ENCODE measurements around the gene CLOCK.

DNA sequence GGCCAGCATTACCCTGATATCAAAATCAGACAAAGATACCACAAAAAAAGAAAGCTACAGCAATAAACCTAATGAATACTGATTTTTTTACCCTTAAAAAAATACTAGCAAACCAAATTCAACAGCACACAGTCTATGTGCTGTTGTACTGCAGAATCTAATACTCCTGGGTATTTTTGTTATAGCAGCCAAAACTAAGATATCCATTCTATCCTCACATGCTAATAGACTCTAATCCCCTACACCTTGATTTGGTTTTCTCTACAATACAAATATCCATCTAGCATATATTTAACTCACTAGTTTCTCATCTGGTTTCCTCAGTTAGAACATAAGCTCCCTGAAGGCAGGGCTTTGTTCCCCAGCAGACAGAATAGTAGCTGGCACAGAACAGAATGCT is 12.4 kb downstream of the CLOCK start:
- TF ChIP-seq, protein P1, sequence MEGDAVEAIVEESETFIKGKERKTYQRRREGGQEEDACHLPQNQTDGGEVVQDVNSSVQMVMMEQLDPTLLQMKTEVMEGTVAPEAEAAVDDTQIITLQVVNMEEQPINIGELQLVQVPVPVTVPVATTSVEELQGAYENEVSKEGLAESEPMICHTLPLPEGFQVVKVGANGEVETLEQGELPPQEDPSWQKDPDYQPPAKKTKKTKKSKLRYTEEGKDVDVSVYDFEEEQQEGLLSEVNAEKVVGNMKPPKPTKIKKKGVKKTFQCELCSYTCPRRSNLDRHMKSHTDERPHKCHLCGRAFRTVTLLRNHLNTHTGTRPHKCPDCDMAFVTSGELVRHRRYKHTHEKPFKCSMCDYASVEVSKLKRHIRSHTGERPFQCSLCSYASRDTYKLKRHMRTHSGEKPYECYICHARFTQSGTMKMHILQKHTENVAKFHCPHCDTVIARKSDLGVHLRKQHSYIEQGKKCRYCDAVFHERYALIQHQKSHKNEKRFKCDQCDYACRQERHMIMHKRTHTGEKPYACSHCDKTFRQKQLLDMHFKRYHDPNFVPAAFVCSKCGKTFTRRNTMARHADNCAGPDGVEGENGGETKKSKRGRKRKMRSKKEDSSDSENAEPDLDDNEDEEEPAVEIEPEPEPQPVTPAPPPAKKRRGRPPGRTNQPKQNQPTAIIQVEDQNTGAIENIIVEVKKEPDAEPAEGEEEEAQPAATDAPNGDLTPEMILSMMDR (IDR thresholded peaks at IDR 0.05), result no peak
- no peak for TF ChIP-seq POLR2AphosphoS5 (IDR thresholded peaks at IDR 0.05)
- no peak for TF ChIP-seq POLR2A (IDR thresholded peaks at IDR 0.05)
